DMS114 treated with DMSO at 0.1 percent for 48 hours (cell line): ENCODE data around the gene GTF2F2.

ENCODE experiments used
- DNase-seq: peaks from one replicate; lab custom pipeline; 2025; ENCODE audit not compliant: unreplicated experiment; lab: John Stamatoyannopoulos, UW

The GTF2F2 gene

DNA sequence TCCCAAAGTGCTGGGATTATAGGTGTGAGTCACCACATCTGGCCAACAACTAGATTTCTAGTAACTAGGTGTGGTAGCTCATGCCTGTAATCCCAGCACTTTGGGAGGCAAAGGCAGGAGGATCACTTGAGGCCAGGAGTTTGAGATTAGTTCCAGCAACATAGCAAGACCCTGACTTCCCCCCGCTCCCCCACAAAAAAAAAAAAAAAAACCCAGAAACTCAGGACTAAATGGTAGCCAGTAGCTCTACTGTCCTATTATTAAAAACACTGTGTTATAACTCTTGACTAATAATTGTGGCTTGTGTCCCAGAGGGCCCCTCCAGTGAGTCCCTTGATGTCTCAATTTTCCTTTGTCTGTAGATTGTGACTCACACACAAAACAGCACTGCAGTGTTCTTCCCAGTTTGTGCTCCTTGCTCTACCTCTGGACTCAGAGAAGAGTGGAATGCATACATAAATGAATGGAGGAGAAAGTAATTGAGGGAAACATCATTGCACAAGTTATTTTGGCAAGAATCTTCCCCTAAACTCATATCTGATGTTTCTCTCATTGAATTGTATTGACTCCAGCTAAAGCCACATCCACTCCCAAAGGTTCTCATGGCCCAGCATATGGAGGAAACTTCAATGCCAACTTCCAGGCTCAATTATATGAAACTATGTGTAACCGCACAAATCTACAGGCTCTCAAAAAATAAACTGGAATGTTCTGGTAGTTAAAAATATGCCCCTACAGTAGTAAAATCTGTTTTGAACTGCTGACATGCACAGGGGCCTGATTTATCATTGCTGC, 211.9 kb downstream of the GTF2F2 start:
- no peak for DNase-seq

DNA sequence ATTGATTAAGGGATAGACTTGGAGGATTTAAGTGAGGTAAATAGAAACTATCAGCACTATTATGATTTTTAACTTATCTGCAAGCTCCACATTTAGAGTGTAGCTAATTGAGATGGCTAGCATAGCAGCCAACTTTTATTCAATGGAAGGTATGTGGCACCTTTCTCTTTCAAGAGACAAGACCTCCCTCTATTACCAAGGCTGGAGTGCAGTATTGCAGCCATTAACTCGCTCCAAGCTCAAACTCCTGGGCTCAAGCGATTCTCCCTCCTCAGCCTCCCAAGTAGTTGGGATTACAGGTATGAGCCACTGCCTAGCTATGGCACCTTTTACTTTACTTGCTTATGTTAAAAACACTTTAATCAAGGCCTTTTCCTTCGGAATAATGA, 212.5 kb downstream of the GTF2F2 start:
- no peak for DNase-seq

DNA sequence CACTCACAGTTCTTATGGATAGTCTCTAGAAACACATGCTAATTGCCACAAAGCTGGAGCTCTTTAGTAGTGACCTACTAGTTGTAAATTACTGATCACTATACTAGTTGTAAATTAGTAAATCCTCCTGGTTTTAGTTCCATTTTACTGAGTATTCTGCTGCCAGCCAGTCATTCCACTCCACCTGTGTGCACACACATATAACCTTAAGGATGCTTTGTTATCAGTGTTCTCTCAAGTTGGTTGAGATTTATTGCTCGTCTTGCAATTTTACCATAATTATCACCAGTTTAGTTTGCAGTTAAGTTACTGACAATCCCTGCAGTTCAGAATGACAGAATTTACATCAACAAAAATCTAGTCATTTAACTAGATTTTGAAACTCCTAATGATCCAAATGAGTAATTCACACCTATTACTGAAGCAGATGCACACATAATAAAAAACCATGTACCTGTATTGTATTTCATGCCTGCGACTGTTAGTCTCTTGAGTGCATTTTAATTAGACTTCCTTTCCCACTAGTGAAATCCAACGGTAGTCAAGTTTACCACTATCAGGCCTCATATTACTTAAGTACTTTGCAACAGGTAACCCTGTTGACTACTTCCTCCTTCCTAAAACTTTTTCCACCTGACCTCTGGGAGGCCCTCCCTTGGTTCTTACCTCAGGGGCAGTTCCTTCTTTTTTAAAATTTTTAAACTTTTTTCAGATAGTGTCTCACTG, 213.1 kb downstream of the GTF2F2 start:
- DNase-seq = no peak
